ENCODE results near the gene APOE. TPM values are rescaled to one million over a fixed set of nuclear protein-coding genes. Genes with fewer than 3 reads are reported as not detected.

Gene APOE
- total and polyA plus RNA-seq, 4 donors, result 80.8 to 1,011 (median 206) TPM

DNA sequence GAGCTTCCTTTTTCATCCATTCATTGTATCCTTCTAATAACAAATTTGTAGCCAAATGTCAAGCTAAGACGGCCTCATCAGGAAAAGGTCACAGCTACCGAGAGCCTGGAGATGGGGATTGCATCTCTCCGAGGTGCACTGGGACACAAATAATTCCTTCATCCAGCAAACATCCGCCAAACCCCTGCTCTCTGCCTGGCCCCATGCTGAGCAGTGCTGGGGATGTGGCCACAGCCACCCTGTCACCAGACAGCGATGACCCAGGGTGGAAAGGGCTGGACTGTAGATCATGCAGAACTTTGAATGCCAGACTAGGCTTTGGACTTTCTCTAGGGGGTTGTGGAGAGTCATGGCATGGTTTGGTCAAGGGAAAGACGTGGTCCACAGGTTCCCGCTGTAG, 12.7 kb upstream of the APOE start:
- DNase-seq (no peak), ATAC-seq (ENCODE audit: insufficient read depth, low FRiP score) (no peak)
- H3K4me3 ChIP-seq, result no peak overlapping the region
- TF ChIP-seq, protein P1, sequence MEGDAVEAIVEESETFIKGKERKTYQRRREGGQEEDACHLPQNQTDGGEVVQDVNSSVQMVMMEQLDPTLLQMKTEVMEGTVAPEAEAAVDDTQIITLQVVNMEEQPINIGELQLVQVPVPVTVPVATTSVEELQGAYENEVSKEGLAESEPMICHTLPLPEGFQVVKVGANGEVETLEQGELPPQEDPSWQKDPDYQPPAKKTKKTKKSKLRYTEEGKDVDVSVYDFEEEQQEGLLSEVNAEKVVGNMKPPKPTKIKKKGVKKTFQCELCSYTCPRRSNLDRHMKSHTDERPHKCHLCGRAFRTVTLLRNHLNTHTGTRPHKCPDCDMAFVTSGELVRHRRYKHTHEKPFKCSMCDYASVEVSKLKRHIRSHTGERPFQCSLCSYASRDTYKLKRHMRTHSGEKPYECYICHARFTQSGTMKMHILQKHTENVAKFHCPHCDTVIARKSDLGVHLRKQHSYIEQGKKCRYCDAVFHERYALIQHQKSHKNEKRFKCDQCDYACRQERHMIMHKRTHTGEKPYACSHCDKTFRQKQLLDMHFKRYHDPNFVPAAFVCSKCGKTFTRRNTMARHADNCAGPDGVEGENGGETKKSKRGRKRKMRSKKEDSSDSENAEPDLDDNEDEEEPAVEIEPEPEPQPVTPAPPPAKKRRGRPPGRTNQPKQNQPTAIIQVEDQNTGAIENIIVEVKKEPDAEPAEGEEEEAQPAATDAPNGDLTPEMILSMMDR (IDR thresholded peaks at IDR 0.05; ENCODE audit: control extremely low read depth, extremely low read depth), result no peak
- no peaks in the 10 kb centered on the region for H3K9me3 ChIP-seq (ENCODE audit: control insufficient read depth in 4 of 4, insufficient read depth in 3 of 4, low read length in 3 of 4)
- no peak overlapping the region for H3K9ac ChIP-seq (ENCODE audit: insufficient read depth in 1 of 2, low read length in 2 of 2)
- H3K27me3 ChIP-seq (ENCODE audit: control insufficient read depth in 3 of 3, insufficient read depth in 3 of 3, low read length in 2 of 3), result no peaks in the 10 kb centered on the region
- peaks cover 15 to 47% (median 22%) of the 10 kb centered on the region in 4 donors for H3K36me3 ChIP-seq (ENCODE audit: control insufficient read depth in 4 of 4, insufficient read depth in 4 of 4, low read length in 4 of 4)
- no peak overlapping the region for H3K27ac ChIP-seq (ENCODE audit: low read depth in 1 of 2, low read length in 1 of 2)
- WGBS, 2 donors, result 93 to 94% methylated on average over 7 of the region's 7 CpGs
- peaks cover 4 to 19% (median 7%) of the 10 kb centered on the region in 5 donors for H3K4me1 ChIP-seq (ENCODE audit: control insufficient read depth in 5 of 5, insufficient read depth in 5 of 5, low read length in 5 of 5)

DNA sequence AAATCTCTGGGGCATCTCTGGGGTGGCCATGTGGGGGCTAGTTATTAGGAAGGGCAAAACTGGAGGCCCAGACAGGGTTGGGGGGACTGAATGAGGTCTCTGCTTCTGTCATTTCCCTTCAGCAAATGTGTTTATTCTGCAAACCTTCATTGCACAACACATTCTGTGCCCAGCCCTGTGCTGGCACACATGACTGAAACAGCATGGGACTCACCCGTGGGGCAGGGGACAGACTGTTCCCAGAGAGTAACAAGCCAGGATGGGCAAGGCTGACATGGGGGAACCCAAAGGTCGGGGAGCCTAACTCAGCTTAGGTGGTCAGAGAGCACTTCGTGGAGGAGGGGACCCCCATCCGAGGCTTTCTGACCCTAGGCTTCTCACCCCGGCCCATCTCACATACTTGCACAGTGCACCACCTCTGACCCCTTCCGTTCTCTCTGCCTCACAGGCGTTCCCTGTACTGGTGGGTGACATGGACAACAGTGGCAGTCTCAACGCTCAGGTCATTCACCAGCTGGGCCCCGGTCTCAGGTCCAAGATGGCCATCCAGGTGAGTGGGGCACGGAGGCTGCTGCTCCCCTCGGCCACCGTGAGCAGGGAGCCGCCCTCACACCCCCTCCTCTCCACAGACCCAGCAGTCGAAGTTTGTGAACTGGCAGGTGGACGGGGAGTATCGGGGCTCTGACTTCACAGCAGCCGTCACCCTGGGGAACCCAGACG, 12.1 kb upstream of the APOE start:
- TF ChIP-seq, protein P1 (IDR thresholded peaks at IDR 0.05; ENCODE audit: control extremely low read depth, extremely low read depth), result no peak
- no peak for ATAC-seq (ENCODE audit: insufficient read depth, low FRiP score)
- Histone ChIP-seq H3K9ac (ENCODE audit: insufficient read depth in 1 of 2, low read length in 2 of 2) (no peak overlapping the region), H3K4me3 (no peak overlapping the region), H3K9me3 (ENCODE audit: control insufficient read depth in 4 of 4, insufficient read depth in 3 of 4, low read length in 3 of 4) (no peaks in the 10 kb centered on the region), H3K4me1 (ENCODE audit: control insufficient read depth in 5 of 5, insufficient read depth in 5 of 5, low read length in 5 of 5) (peaks cover 4 to 19% (median 7%) of the 10 kb centered on the region in 5 donors), H3K27ac (ENCODE audit: low read depth in 1 of 2, low read length in 1 of 2) (no peak overlapping the region), H3K36me3 (ENCODE audit: control insufficient read depth in 4 of 4, insufficient read depth in 4 of 4, low read length in 4 of 4) (peaks cover 15 to 48% (median 23%) of the 10 kb centered on the region in 4 donors), H3K27me3 (ENCODE audit: control insufficient read depth in 3 of 3, insufficient read depth in 3 of 3, low read length in 2 of 3) (no peaks in the 10 kb centered on the region)
- 92 to 95% methylated on average over 18 of the region's 18 CpGs for WGBS, 2 donors
- DNase-seq, result no peak

DNA sequence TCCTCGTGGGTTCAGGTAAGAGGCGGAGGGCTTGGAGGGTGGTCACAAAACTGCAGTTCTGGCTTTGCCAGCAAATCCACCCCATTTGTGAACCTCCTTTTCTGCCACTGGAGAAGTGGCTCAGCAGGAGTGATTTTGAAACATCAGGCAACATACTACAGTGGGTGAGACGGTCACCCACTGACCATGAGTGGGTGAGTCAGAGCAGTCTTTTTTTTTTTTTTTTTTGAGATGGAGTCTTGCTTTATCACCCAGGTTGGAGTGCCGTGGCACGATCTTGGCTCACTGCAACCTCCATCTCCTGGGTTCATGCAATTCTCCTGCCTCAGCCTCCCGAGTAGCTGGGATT, 11.6 kb upstream of the APOE start:
- no peak for DNase-seq
- Histone ChIP-seq H3K36me3 (ENCODE audit: control insufficient read depth in 4 of 4, insufficient read depth in 4 of 4, low read length in 4 of 4) (peaks cover 15 to 46% (median 23%) of the 10 kb centered on the region in 4 donors), H3K9ac (ENCODE audit: insufficient read depth in 1 of 2, low read length in 2 of 2) (no peak overlapping the region), H3K27me3 (ENCODE audit: control insufficient read depth in 3 of 3, insufficient read depth in 3 of 3, low read length in 2 of 3) (no peaks in the 10 kb centered on the region), H3K9me3 (ENCODE audit: control insufficient read depth in 4 of 4, insufficient read depth in 3 of 4, low read length in 3 of 4) (no peaks in the 10 kb centered on the region), H3K4me1 (ENCODE audit: control insufficient read depth in 5 of 5, insufficient read depth in 5 of 5, low read length in 5 of 5) (peaks cover 4 to 19% (median 7%) of the 10 kb centered on the region in 5 donors), H3K4me3 (no peak overlapping the region), H3K27ac (ENCODE audit: low read depth in 1 of 2, low read length in 1 of 2) (no peak overlapping the region)
- 87 to 89% methylated on average over 6 of the region's 6 CpGs for WGBS, 2 donors
- TF ChIP-seq, protein P1 (IDR thresholded peaks at IDR 0.05; ENCODE audit: control extremely low read depth, extremely low read depth), result no peak
- ATAC-seq (ENCODE audit: insufficient read depth, low FRiP score), result no peak
